Kidney tubule cell (primary cell): ENCODE data around the gene THAP3.

ENCODE experiments used
- DNase-seq: peaks from one replicate; pipeline ENCODE4 v3.0.0-alpha.2; 2018; ENCODE audit warnings: low spot score

Gene THAP3

GRCh38 chr1:6673816-6674398 lies 49.2 kb downstream of the THAP3 start:
- DNase-seq = no peak

DNA sequence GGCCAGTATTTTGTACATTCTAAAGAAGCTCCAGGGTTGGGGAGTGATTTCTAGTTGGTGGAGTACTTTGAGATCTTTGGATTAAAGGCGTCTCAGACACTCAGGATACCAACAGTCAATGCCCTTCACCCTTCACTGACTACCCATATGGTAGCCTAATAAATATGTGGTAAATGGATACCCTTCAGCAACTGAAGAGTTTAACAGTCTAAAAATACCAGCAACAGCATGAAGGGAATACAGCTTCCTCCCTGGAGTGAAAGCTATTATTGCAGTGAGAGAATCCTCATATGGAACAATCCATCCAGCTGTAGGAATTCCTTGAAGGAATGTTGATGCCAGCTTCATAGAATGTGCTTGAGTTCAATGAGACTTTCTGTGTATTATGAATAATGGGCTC lies 50.1 kb downstream of the THAP3 start:
- no peak for DNase-seq

- peak; percentile 72 for DNase-seq
These were observed 51.3 kb downstream of the THAP3 start for GRCh38 chr1:6675941-6676340.
